NB4 (cell line): ENCODE results near the gene ACBD6.

Experiments
- DNase-seq: peaks from one replicate; pipeline ENCODE4 v3.0.0; 2010; ENCODE audit warnings: low read depth
- H3K4me3 ChIP-seq: one replicate; pipeline ENCODE4 v1.5.1; 2011; ENCODE audit warnings: mild to moderate bottlenecking, low read depth, low read length, moderate library complexity
- CTCF ChIP-seq: IDR thresholded peaks from one replicate; pipeline ENCODE4 v1.5.1; 2012; ENCODE audit warnings: low read depth, low read length
- MYC ChIP-seq: IDR thresholded peaks from 2 replicates; pipeline ENCODE4 v1.6.1; 2011; ENCODE audit warnings: low read depth, low read length
- POLR2A ChIP-seq: IDR thresholded peaks from 2 replicates; pipeline ENCODE4 v1.6.1; 2011; ENCODE audit warnings: mild to moderate bottlenecking; ENCODE audit not compliant: insufficient read length; ENCODE audit errors: extremely low read depth
- TF ChIP-seq, protein P1 (sequence below): IDR thresholded peaks from 2 replicates; pipeline ENCODE4 v1.6.1; 2011; ENCODE audit warnings: low read depth, low read length

ACBD6 gene

DNA sequence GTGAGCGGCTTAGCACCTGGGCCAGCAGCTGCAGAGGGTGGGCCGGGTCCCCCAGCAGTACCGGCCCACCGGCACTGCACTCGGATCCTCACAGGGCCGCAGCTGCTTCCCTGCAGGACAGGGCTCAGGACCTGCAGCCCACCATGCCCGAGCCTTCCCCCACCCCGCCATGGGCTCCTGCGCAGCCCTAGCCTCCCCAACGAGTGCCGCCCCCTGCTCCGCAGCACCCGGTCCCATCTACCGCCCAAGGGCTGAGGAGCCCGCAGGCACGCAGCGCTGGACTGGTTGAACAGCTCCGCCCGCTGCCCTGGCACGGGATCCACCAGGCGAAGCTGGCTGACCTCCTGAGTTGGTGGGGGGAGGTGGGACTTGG is 6.3 kb upstream of the ACBD6 start:
- no peak for TF ChIP-seq MYC
- no peak for TF ChIP-seq POLR2A
- TF ChIP-seq CTCF: no peak
- TF ChIP-seq, protein P1, sequence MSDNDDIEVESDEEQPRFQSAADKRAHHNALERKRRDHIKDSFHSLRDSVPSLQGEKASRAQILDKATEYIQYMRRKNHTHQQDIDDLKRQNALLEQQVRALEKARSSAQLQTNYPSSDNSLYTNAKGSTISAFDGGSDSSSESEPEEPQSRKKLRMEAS: no peak
- H3K4me3 ChIP-seq: no peak overlapping the region
- DNase-seq: no peak

- no peak overlapping the region for H3K4me3 ChIP-seq
- DNase-seq: peak; percentile 40
- TF ChIP-seq MYC (no peak), CTCF (no peak)
- TF ChIP-seq, protein P1: no peak
Measured at GRCh38 chr1:180507795-180508724, 5.7 kb upstream of the ACBD6 start.

GRCh38 chr1:180505732-180506335 is 3.5 kb upstream of the ACBD6 start:
- H3K4me3 ChIP-seq: no peak overlapping the region
- peak; percentile 37 for DNase-seq
- no peak for TF ChIP-seq CTCF
- TF ChIP-seq, protein P1: no peak
- TF ChIP-seq MYC: no peak
- no peak for TF ChIP-seq POLR2A

DNA sequence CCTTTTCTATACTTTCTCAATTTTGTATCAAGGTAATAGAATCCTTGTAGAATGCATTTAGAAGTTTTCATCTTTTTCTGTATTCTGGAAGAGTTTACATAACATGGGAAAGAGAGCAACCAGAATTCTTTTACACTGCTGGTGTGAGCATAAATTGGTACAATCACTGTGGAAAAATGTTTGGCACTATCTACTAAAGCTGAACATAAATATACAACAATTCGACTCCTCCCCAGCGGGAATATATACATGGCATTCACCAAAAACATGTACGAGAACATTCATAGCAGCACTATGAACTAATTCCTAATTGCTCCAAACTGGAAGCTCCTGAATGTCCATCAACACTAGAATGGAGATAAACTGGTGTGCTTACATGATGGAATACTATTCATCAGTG is 1.8 kb upstream of the ACBD6 start:
- TF ChIP-seq MYC: no peak
- no peak for DNase-seq
- H3K4me3 ChIP-seq: no peak overlapping the region

GRCh38 chr1:180503280-180503862 is 994 bp upstream of the ACBD6 start:
- peak; percentile 64 for DNase-seq
- peak overlapping the region; percentile 97 for H3K4me3 ChIP-seq
- TF ChIP-seq MYC: no peak
- TF ChIP-seq, protein P1: no peak
- no peak for TF ChIP-seq CTCF

GRCh38 chr1:180501865-180502360 is 464 bp downstream of the ACBD6 start:
- TF ChIP-seq CTCF (no peak), MYC (no peak), POLR2A (no peak)
- TF ChIP-seq, protein P1: no peak
- no peak for DNase-seq
- peak overlapping the region; percentile 97 for H3K4me3 ChIP-seq
